Activated CD4-positive, CD25-positive, alpha-beta regulatory T cell treated with anti-CD3 and anti-CD28 coated beads, Interleukin-2, amount 50 U/mL, for 24 hours (primary cell): ENCODE measurements around the gene TGDS.

Source experiments
- ATAC-seq, 2 donors: fragments of 150-1000 bp; cut with Tn5 transposase; one replicate each; pipeline ENCODE4 v1.10.0; 2021; ENCODE audit warnings: mild to moderate bottlenecking in 1 of 2, moderate library complexity in 1 of 2

Gene TGDS

DNA sequence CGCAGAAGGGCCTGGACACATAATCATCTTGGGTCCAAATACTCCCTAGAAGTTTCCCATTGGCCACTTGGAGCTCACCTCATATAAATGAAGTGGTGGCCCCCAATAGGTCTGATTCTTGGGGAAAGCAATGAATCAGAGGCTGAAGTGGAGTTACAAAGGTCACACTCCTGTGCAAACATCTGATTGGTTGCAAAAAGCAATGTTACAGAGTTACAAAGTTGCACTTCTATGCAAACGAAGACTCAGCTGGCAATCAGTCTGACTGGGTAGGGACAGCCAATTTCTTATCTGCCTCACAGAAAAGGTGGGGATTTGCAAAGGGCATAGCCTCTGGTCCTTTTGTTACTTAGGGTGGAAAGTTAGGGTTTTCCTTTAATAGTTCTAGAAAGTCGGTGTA, 3.9 kb upstream of the TGDS start:
- ATAC-seq: no peak

DNA sequence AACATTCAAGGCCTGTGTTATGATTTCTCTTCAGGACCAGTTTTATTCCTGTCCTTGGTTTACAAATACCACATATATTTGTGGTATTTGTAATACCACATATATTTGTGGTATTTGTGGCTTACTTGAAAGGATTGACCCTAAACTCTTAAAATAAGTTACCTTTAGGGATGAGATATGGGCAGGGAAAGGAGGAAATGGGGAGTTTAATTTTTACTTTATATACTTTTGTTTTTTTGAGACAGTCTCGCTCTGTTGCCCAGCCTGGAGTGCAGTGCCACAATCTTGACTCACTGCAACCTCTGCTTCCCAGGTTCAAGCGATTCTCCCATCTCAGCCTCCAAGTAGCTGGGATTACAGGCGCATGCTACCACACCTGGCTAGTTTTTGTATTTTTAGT, 2.3 kb upstream of the TGDS start:
- no peak for ATAC-seq

DNA sequence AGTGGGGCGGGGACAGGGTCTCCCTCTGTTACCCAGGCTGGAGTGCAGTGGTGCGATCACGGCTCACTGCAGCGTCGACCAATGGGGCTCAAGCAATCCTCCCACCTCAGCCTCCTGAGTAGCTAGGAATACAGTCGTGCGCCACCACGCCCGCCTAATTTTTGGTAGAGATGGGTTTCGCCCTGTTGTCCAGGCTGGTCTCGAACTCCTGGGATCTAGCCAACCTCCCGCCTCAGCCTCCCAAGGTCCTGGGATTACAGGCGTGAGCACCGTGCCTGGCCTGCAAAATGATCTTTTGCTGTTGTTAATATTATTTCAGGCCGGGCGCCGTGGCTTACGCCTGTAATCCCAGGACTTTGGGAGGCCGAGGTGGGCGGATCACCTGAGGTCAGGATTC, 621 bp upstream of the TGDS start:
- ATAC-seq: no peak

DNA sequence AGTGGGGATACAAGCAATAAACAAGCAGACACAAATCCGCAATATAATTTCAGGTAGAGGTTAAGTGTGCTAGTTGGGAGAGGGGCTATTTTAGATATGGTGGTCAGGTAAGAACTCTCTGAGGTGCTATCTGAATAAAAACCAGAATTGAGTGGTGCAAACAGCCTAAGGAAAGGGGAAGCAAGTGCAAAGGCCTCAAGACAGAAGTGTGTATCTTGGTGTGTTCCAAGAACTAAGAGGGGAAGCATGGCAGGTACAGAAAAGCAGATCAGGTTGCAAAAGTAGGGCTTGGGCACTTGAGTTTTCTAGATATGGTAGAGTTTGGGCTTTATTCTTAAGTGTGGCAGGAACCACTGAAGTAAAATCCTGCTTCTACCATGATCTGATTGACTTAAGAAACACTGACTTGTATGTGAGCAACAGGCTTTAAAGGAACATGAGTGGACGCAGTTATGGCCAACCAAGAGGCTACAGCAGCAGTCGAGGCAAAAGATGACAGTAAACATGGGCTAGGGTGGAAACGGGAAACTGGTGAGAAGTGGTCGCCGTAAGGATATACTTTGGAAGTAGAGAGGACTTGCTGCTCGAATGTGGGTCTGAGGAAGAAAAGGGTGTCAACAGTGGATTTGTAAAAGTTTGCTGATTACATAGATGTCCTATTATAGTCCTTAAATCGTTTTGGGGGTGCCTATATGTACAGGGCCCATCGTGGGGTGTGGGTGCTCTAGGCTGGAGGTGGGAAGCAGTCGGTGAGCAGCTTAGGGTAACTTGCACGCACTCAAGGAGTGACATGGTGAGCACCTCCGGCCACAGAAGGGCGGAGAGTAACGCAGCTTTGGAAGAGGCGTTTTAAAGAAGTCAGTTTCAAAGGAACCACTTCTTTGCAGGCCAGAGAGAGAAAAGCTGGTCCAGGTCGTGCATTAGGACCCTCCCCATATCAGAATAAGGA, 677 bp downstream of the TGDS start:
- ATAC-seq: peak; percentile 63 to 65

DNA sequence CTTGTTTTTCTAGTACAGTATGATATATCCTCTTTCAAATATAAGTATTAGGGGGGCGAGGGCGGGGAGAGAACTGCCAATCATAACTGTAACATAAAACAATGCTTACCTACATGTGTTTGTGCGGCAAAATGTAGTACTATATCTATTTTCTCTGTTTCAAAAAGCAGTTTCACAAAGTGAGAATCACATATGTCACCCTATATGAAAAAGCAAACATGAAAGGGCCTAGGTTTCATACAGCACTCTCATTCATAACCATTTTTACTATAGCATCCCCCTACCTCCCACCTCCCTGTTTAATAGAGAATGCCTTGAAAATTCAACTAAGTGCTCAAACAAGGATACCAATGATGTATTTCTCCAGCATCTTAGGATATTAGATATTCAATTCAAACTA, 5.2 kb downstream of the TGDS start:
- peak; percentile 46 to 58 for ATAC-seq

DNA sequence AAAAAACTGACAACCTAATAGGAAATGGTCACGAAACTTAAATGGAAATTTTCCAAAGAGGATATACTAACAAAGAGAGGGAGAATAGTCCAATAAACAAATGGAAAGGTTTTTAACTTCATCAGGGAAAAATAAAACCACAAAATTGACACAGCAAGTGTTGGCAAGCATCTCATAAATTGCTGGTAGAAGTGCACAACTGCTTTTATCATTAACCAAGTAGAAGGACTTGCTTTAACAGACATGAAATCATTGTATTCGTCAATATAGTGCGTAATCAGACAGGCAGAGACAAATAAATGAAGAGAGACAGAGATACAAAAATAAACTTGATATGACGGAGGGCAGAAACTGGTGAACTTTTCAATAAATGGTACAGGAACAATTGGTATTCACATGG, 7.4 kb downstream of the TGDS start:
- no peak for ATAC-seq

DNA sequence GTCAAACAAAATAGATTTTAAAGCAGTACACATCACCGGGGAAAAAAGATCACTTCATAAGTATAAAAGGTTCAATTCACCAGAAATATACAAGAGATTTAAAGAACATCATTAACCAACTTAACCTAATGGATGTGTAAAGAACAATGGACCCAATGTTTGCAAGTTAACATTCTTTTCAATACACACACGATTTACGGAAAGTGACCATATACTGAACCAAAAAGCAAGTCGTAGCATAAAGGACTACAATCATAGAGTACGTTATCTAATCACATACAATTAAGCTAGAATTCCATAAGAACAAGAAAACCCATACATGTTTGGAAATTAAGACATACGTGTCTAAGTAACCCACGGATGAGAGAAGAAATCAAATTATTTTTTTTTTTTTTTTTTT, 9.6 kb downstream of the TGDS start:
- no peak for ATAC-seq

DNA sequence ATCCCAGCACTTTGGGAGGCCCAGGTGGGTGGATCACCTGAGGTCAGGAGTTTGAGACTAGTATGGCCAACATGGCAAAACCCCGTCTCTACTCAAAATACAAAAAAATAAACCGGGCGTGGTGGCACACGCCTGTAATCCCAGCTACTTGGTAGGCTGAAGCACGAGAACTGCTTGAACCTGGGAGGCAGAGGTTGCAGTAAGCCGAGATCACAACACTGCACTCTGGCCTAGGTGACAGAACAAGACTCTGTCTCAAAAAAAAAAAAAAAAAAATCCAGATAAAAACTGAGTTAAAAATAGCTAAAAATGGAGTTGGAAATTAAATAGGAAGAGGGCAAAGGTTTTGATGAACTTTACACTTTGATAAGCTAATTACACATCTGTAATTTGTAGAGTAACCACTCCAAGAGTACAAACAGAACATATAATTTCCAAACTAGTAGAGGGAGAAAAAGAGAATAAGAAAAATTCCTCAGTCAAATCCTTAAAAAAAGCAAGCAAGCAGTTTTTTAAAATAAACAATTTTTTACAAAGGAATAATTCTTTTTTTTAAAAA, 10.3 kb downstream of the TGDS start:
- ATAC-seq: no peak

DNA sequence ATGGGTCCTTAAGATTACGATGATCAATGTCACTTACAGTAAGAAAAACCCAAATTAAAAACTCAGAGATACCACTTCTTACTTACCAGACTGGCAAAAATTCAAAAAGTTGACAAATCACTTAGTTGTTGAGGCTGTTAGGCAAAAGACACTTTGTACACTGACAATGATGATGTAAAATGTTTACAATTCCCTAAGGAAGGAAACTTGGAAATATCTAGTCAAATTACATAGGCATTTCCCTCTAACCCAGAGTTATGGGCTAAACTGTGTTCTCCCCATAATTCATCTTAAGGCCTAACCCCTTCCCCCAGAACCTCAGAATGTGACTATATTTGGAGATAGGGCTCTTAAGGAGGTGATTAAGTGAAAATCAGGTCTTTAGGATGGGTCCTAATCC, 12.0 kb downstream of the TGDS start:
- no peak for ATAC-seq

DNA sequence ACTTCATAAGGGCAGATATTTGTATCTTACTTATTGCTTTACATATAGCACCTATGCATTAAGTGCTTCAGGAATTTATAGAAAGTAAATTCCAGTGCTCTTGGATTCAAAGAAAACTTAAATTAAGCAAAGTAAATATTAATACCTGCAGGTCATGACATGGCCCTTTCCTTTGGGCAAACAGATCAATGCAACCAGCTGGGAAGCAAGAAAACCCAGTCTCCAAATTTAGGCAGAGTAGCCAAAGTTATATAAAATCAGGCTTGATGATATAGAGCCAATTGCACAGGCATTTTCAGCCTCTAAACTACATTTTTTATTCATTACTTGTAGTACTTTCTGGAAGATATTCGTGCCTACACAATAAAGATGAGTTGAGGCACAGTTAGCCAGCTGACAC, 16.9 kb downstream of the TGDS start:
- ATAC-seq: no peak

DNA sequence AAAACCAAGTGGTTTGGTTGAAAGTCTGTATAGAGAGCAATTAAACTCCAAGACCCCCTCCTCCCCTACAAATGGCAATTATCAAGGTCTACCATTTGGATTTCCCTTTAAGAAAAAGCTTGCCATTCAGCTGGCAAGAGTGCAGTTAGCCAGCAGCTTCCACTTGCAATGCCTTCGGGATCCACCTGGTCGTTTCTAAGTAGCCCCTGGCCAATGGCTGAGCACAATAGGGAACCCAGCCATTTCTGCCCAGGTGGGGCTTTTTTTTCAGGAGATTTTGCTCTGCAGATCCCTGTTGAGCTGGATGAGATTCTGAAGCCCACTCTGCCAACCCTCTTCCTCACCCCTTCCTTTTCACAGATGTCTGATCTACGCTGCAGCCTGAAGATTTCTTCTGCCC, 26.3 kb downstream of the TGDS start:
- no peak for ATAC-seq

DNA sequence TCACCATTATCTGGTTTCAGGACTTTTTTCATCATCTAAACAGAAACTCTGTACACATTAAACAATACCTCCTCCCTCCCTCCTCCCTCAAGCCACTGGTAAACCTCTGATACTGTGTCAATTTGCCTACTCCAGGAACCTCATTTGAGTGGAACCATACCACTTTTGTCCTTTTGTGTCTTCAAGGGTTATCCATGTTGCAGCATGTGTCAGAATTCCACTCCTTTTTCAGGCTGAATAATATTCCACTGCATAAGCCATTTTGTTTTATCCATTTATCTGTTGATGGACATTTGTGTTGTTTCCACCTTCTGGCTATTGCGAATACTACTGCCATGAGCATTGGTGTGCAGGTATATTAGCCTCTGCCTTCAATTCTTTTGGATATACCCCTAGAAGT, 27.5 kb downstream of the TGDS start:
- no peak for ATAC-seq

DNA sequence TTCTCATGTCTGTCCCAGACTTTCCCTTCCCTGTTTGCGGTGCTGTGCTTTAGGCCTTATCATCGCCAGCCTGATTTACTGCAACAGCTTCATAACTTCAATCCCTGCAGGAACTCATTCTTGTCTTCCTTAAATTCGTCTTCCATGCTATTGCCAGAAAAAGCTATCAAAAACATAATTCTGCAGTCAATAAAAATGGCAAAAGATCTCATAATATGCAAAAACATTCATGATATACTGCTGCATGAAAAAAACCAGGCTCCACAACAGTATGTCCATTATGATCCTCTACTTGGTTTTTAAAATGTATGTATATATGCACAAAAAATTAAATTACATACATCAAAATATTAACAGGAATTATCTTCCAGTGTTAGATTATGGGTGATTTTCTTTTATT, 28.4 kb downstream of the TGDS start:
- no peak for ATAC-seq

DNA sequence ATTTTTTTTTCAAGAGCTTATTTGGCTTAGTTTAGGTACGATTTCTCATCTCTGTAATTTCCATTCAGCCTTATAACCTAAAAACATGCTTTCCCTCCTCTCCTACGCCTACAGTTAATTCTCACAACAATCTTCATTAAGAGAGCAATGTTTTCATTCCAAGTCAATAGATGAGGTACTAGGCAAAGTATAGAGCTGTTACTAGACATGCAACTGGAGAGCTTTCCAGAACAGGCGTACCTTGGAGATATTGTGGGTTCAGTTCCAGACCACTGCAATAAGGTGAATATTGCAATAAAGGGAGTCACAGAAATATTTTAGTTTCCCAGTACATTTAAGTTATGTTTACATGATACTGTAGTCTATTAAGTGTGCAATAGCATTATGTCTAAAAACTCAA, 34.8 kb downstream of the TGDS start:
- ATAC-seq: no peak

DNA sequence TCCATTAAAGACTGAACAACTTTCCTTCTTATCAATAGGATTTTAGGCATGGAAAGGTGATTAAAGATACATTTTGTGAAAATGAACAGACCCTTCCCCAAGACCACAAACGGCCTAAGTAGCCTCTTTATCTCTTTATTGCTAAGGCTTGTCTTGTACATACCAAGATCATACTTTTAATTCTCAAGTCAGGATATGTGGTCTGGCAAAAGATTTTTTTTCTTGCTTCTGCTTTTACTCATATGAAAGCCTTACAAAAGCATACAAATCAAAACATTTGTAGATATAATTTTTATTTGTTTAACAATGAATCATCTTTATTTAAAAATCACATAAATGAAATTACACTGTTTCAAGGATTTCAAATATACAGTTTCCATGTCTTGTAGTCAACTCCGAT, 35.8 kb downstream of the TGDS start:
- ATAC-seq: no peak

DNA sequence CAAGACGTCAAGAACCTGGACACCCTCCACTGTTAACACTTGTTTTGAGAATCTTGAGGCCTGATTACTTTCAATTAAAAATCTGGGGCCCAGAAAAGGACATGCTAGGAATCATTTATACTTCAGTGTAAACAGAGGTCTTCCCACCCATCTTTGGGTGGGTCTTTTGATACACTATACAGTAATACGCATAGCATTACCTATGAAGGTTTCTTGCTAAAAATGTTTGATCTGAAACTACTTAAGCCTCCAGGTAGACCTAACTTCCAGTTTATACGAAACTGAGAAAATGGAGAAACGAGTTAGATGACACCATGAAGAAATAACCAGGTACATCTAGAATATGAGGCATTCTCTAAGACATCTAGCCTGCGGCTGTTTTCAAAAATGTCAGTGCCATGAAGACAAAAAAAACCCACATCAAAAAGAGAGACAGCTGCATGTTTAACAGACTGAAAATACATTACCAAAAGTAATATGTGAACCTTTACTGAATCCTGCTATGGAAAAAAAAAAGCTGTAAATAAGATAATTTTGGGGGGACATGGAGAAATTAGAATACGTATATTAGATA, 36.6 kb downstream of the TGDS start:
- ATAC-seq: peak; percentile 43 to 45

DNA sequence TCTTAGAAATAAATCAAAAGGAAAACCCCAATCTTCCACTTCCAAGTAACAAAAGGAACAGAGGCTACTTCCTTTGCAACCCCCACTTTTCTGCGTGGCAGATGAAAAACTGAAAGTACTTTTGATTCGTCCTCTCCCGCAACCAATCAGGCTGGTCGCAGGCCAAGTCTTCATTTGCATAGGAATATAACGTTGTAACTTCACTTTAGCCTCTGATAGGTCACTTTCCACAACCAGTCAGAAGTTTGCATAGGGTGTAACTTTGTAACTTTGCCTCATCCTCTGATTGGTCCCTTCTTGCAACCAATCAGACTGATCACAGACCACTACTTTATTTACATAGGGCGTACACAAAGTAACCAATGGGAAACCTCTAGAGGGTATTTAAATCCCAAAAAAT, 37.2 kb downstream of the TGDS start:
- peak; percentile 57 to 66 for ATAC-seq

DNA sequence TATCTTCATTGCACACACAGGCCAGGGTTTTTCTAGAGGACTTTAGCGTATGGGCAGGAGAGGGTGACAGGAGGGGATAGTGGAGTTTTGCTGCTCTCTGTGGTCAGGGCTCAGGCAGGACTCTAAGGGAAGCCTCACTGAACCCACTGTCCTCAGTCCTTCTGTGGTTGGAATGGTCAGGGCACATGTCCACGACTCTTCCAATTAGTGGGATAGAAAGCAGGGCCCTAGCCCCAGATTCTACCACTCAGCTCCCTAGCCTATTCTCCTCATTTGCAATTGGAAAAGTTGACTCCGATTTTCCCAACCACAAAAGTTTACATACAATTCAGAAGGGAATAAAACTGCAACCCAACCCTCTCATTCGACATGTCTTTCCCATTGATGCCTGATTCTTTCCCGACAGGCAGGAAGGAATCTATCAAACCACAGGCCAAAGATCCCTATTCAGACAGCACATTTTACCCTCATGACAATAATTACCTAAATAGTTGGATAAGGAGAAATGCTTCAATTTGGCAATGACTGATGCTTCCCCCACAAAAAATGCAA, 38.2 kb downstream of the TGDS start:
- ATAC-seq: no peak

DNA sequence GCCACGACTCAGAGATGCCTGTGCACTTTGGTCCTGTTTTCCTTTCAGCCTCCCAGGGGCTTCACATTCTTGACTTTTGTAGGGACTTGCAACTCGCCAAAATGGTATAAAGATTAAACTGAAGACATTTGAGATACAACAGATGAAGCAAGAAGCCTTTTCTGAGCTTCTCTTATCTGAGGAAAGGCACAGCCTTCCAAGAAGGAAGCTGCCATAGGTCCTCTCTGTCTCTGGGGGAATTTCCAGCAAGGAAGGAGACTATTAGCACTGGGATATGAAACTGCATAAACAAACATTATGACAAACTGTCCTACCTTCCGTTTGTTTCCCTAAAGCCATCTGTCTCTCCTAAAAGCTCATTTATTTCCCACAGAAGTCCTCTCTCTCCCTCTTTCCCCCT, 39.3 kb downstream of the TGDS start:
- ATAC-seq: no peak

DNA sequence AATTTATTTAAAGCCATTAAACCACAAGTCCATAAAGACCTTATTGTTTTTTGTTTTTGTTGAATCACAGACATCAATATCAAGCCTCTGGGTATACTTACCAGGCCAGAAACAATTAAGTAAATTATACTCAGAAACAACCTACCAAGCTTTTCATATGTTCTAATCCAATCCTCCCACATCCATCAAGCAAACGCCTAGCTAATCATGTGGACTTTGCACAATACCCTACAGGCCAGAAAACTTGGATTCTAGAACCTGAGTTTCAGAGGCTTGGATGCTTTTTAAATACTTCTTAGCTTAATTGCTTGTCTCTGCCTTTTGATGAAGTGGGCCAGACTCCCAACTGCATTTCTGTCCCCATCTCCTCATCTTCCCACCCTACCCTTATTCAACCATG, 39.9 kb downstream of the TGDS start:
- no peak for ATAC-seq

DNA sequence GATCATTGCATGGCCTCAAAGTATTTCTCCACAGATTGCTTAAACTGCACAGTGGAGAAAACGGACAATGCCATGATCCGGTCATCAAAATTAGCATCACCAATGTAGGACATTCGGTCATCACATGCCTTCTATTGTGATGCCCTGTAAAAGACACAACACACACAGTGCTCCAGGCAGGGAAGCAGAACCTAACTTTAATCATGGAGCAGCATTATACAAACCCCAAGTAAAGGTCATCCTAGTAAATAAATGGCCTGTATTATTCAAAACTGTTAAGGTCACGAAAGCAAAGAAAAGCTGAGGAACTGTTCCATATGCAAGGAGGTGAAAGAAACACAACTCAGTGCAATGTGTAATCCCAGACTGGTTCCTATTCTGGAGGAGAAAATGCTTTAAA, 42.2 kb downstream of the TGDS start:
- no peak for ATAC-seq

DNA sequence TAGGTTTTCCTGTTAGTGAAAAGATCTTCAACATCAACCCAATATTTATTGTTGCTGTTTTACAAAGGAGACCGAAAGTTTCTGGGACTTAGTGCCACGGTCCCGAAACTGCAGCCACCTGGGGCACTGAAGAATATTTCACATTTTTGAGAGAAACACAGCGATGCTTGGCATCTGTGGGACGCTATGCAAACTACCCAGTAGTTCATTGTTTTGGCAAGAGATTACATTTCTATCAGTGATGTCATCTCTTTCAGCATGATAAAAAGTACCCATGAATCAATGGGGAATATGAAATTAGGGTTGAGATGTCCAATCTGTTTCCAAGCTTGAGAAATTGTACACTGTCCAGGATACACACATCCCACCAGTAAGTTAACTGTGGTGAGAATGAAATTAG, 43.9 kb downstream of the TGDS start:
- no peak for ATAC-seq

DNA sequence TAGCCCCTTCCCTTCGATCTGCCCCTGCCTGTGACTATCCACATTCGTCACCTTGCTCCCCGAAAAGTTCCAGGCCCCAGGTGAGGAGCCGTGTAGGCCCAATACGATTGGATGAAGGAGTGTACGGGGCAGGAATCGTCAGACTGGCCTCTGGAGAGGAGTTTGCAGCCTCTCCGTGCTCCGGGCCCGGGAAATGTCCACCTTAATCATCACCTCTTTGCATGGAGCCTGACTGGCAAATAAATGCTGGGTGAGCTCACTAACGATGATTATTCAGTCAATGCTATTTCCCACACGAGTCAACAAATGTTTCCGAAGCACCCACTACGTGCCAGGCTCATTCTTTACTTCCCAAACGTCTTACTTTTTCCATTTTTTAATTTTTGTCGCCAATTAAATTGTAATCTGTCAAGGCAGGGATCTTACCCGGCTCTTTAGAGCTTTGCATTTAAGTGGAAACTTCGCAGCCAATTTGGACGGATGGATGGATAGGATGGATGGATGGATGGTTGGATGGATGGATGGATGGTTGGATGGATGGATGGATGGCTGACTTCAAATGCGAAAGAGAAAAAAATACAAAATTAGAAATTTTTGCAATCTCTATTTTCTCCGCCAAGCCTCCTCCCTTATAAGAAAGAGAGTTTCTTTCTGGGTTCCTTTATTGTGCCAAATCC, 45.8 kb downstream of the TGDS start:
- ATAC-seq: peak; percentile 0
